ENCODE results near the gene DIAPH2. TPM values are rescaled to one million over a fixed set of nuclear protein-coding genes. Genes with fewer than 3 reads are reported as not detected.

Gene DIAPH2
- total RNA-seq, 1 donor from 2014 or later = 34.2 TPM

- H3K27ac ChIP-seq = no peak overlapping the region
- H3K36me3 ChIP-seq = no peaks in the 10 kb centered on the region
- intact Hi-C loops (cut with DNase I) = no loop called here
- H3K27me3 ChIP-seq (ENCODE audit: low read depth) = no peaks in the 10 kb centered on the region
- H3K9me3 ChIP-seq = no peaks in the 10 kb centered on the region
- ATAC-seq (no peak), DNase-seq (no peak)
- TF ChIP-seq CTCF (IDR thresholded peaks at IDR 0.05) = no peak
- H3K4me3 ChIP-seq = no peak overlapping the region
- H3K4me1 ChIP-seq = no peaks in the 10 kb centered on the region
Observed at GRCh38 chrX:97330151-97330550, 645.5 kb downstream of the DIAPH2 start.

GRCh38 chrX:97332963-97333362, 648.3 kb downstream of the DIAPH2 start:
- no peaks in the 10 kb centered on the region for H3K9me3 ChIP-seq
- H3K4me1 ChIP-seq = no peaks in the 10 kb centered on the region
- H3K36me3 ChIP-seq = no peaks in the 10 kb centered on the region
- H3K27me3 ChIP-seq (ENCODE audit: low read depth) = no peaks in the 10 kb centered on the region
- no peak for ATAC-seq
- no peak overlapping the region for H3K4me3 ChIP-seq
- no peak overlapping the region for H3K27ac ChIP-seq
- DNase-seq = no peak
- intact Hi-C loops (cut with DNase I) = no loop called here
- no peak for TF ChIP-seq CTCF (IDR thresholded peaks at IDR 0.05)

GRCh38 chrX:97334850-97335249, 650.2 kb downstream of the DIAPH2 start:
- no peak overlapping the region for H3K4me3 ChIP-seq
- intact Hi-C loops (cut with DNase I) = no loop called here
- no peaks in the 10 kb centered on the region for H3K36me3 ChIP-seq
- no peaks in the 10 kb centered on the region for H3K27me3 ChIP-seq (ENCODE audit: low read depth)
- no peak for TF ChIP-seq CTCF (IDR thresholded peaks at IDR 0.05)
- ATAC-seq = no peak
- no peak for DNase-seq
- no peaks in the 10 kb centered on the region for H3K4me1 ChIP-seq
- H3K27ac ChIP-seq = no peak overlapping the region
- no peaks in the 10 kb centered on the region for H3K9me3 ChIP-seq

GRCh38 chrX:97344724-97345123, 660.1 kb downstream of the DIAPH2 start:
- no peaks in the 10 kb centered on the region for H3K27me3 ChIP-seq (ENCODE audit: low read depth)
- H3K27ac ChIP-seq = no peak overlapping the region
- ATAC-seq = no peak
- no peak overlapping the region for H3K4me3 ChIP-seq
- H3K36me3 ChIP-seq = no peaks in the 10 kb centered on the region
- H3K9me3 ChIP-seq = no peaks in the 10 kb centered on the region
- no peak for DNase-seq
- H3K4me1 ChIP-seq = no peaks in the 10 kb centered on the region
- intact Hi-C loops (cut with DNase I) = no loop called here
- TF ChIP-seq CTCF (IDR thresholded peaks at IDR 0.05) = no peak

- TF ChIP-seq CTCF (IDR thresholded peaks at IDR 0.05) = no peak
Observed at GRCh38 chrX:97358941-97359340, 674.3 kb downstream of the DIAPH2 start.

GRCh38 chrX:97363843-97364242, 679.2 kb downstream of the DIAPH2 start:
- Histone ChIP-seq H3K4me3 (no peak overlapping the region), H3K36me3 (no peaks in the 10 kb centered on the region), H3K27me3 (ENCODE audit: low read depth) (no peaks in the 10 kb centered on the region), H3K27ac (no peak overlapping the region), H3K4me1 (no peaks in the 10 kb centered on the region), H3K9me3 (no peaks in the 10 kb centered on the region)
- intact Hi-C loops (cut with DNase I) = no loop called here
- TF ChIP-seq CTCF (IDR thresholded peaks at IDR 0.05) = no peak
- ATAC-seq (no peak), DNase-seq (no peak)

More at GRCh38 chrX:97358941-97359340, 674.3 kb downstream of the DIAPH2 start:
- no peak for DNase-seq
- no peak overlapping the region for H3K27ac ChIP-seq
- intact Hi-C loops (cut with DNase I) = no loop called here
- H3K36me3 ChIP-seq = no peaks in the 10 kb centered on the region
- no peaks in the 10 kb centered on the region for H3K9me3 ChIP-seq
- no peak for ATAC-seq
- no peaks in the 10 kb centered on the region for H3K4me1 ChIP-seq
- H3K4me3 ChIP-seq = no peak overlapping the region
- no peaks in the 10 kb centered on the region for H3K27me3 ChIP-seq (ENCODE audit: low read depth)

Measured in lower lobe of right lung (tissue), 2 donors.